Right lobe of liver (tissue), 4 donors: ENCODE data around the gene IFNA21.

Source experiments
- CTCF ChIP-seq, 4 donors: fragments of 200-600 bp in 3 of 4; fragments of 450-650 bp in 1 of 4; IDR thresholded peaks; one replicate each; pipeline versions ENCODE4 v1.5.1 to v1.8.0; 2016 to 2022; ENCODE audit warnings: antibody characterized with exemption in 4 of 4, mild to moderate bottlenecking in 2 of 4
- POLR2A ChIP-seq: fragments of 450-650 bp; IDR thresholded peaks from one replicate; pipeline ENCODE4 v1.6.1; 2017; ENCODE audit warnings: antibody characterized with exemption, mild to moderate bottlenecking
- donor health status: DM: no; HTN: no; CAD: no.
- donor health status: DM: no; HTN: no; CAD: no.
- donor health status: DM: no; HTN: yes; CAD: no.

GRCh38 chr9:21155501-21155900 is 11.0 kb downstream of the IFNA21 start:
- TF ChIP-seq CTCF (IDR thresholded peaks at IDR 0.05) (no peak), POLR2A (no peak)
